PFSK-1 (cell line): ENCODE results near the gene CD82.

Source experiments
- FOXP2 ChIP-seq: optimal IDR thresholded peaks from 2 replicates; pipeline ENCODE3; 2011; ENCODE audit warnings: borderline replicate concordance, control low read depth, inconsistent platforms; ENCODE audit not compliant: insufficient read depth; ENCODE audit errors: extremely low read length, extremely low read depth
- POLR2AphosphoS5 ChIP-seq: IDR thresholded peaks from 2 replicates; pipeline ENCODE4 v1.6.1; 2012; ENCODE audit warnings: low read depth, mild to moderate bottlenecking, control low read depth, low read length, moderate library complexity
- SIN3A ChIP-seq: IDR thresholded peaks from 2 replicates; pipeline ENCODE4 v1.6.1; 2012; ENCODE audit warnings: mild to moderate bottlenecking, low read length, moderate library complexity, borderline replicate concordance; ENCODE audit not compliant: insufficient read depth
- TAF1 ChIP-seq: IDR thresholded peaks from 2 replicates; pipeline ENCODE4 v1.6.1; 2012; ENCODE audit warnings: low read length, control low read depth, borderline replicate concordance; ENCODE audit not compliant: insufficient read depth
- TF ChIP-seq, protein P1 (sequence below), 2 experiments: IDR thresholded peaks; 2 replicates each; pipeline versions ENCODE4 v1.6.1 to v1.8.0; 2011 to 2012; ENCODE audit warnings: low read depth in 2 of 2, low read length in 2 of 2, control low read depth in 1 of 2, inconsistent platforms in 1 of 2, mild to moderate bottlenecking in 1 of 2, moderate library complexity in 1 of 2; ENCODE audit not compliant: insufficient read depth in 1 of 2

CD82 gene

DNA sequence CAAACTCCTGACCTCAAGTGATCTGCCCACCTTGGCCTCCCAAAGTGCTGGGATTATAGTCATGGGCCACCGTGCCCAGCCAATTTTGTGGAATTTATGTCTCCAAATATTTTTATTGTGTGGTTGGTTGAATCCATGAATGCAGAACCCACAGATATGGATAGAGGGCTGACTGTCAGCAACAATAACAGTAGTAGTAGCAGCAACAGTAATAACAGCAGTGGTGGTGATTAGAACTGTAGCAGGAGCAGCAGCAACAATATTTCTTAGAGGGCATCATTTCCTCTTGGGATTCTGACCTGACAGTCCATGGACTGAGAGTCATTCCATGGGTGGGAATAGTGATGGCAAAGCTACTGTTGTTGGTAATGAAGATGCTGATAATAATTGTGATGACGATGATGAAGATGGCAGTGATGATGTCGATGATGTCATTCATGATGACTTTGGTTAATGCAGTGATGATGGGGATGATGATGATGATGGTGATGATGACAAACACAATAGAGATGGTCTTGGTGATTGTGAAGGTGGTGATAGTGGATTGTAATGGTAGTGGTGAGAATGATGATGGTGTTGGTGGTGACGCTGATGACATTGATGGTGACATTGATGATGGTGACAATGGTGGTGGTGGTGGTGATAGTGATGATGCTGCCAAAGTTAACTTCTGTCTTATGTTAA is 13.9 kb upstream of the CD82 start:
- TF ChIP-seq FOXP2: no peak
- TF ChIP-seq, protein P1, sequence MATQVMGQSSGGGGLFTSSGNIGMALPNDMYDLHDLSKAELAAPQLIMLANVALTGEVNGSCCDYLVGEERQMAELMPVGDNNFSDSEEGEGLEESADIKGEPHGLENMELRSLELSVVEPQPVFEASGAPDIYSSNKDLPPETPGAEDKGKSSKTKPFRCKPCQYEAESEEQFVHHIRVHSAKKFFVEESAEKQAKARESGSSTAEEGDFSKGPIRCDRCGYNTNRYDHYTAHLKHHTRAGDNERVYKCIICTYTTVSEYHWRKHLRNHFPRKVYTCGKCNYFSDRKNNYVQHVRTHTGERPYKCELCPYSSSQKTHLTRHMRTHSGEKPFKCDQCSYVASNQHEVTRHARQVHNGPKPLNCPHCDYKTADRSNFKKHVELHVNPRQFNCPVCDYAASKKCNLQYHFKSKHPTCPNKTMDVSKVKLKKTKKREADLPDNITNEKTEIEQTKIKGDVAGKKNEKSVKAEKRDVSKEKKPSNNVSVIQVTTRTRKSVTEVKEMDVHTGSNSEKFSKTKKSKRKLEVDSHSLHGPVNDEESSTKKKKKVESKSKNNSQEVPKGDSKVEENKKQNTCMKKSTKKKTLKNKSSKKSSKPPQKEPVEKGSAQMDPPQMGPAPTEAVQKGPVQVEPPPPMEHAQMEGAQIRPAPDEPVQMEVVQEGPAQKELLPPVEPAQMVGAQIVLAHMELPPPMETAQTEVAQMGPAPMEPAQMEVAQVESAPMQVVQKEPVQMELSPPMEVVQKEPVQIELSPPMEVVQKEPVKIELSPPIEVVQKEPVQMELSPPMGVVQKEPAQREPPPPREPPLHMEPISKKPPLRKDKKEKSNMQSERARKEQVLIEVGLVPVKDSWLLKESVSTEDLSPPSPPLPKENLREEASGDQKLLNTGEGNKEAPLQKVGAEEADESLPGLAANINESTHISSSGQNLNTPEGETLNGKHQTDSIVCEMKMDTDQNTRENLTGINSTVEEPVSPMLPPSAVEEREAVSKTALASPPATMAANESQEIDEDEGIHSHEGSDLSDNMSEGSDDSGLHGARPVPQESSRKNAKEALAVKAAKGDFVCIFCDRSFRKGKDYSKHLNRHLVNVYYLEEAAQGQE (IDR thresholded peaks at IDR 0.05; ENCODE audit: insufficient read depth in 1 of 2, low read depth in 2 of 2, low read length in 2 of 2): no peak
- TF ChIP-seq POLR2AphosphoS5: no peak
- no peak for TF ChIP-seq TAF1
- TF ChIP-seq SIN3A: no peak

DNA sequence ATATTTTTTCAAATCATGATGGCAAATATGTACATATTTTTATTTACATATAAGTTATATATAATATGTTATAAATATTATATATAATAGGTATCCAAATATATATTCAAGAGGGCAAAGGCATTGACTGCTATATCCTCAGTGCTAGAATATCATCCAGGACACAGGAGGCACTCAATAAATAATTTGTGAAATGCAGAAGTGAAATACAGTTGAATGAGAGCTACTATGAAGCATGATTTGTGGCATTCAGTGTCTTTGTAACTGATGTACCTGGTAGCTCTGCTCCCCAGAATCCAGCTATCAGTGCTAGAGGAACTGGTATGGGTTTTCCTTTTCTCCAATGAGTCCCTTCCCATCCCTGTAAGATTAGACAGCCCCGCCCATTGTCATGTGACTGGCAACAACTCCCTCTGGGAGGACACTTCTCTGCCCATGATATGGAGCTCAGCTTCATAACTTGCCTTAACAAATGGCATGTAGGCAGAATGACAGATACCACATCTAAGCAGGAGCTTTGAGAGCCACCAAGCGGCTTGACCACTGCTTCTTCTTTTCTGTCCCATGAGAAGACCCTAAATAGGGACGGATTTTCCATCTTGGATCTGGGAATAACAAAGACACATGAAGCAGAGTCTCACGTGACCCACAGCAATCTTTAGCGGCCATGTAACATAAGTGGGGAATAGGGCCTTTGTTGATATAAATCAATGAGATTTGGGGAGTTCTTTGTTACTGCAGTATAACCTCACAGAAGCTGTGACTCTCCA is 10.2 kb upstream of the CD82 start:
- TF ChIP-seq POLR2AphosphoS5 (no peak), TAF1 (no peak), SIN3A (no peak), FOXP2 (no peak)
- TF ChIP-seq, protein P1 (IDR thresholded peaks at IDR 0.05; ENCODE audit: insufficient read depth in 1 of 2, low read depth in 2 of 2, low read length in 2 of 2): no peak

DNA sequence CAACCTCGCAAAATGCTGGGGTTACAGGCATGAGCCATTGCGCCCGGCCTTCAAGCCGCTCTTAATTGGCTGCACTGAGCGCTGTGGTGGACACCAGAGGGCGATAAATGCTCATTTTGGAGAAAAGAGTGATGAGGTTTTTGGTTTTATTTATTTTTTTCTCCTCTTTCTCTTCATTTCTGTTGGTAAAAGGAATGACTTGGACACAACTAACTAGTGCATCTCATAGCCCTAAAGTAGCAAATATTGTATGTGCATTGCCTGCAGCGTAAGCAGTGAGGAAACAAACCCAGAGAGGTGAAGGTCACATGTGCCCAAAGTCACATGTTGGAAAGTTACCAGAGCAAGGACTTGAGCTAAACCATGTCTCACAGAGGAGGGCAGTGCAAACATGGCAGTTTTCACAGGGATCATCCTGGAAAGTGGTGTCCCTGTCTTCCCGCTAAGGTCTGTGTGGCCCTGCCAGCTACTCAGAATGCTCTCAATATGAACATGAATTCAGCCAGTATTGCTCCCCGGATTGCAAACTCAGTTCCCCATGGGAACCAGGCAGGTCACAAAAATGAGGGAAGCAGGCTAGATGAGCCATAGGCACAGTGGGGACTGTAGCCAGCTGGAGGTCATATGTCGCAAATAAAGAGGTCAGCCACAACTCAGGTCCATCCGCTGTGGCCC is 8.6 kb upstream of the CD82 start:
- TF ChIP-seq FOXP2 (no peak), POLR2AphosphoS5 (no peak), TAF1 (no peak), SIN3A (no peak)
- TF ChIP-seq, protein P1 (IDR thresholded peaks at IDR 0.05; ENCODE audit: insufficient read depth in 1 of 2, low read depth in 2 of 2, low read length in 2 of 2): no peak

DNA sequence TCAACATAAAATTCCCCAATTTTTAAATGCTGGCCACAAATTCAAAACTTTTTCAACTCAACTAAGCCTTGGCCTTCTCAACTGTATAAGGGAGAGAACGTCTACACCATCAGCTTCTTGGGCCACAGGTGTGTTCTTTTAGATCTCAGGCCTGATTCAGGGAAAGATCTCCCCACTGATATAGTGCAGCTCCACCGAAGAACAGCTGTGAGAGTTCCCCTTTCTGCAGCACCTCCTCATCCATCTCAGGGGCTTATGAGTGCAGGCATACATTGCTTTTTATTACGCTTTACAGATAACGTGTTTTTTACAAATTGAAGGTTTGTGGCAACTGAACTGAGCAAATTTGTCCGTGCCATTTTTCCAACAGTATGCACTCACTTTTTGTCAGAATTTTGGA is 8.0 kb upstream of the CD82 start:
- no peak for TF ChIP-seq SIN3A

DNA sequence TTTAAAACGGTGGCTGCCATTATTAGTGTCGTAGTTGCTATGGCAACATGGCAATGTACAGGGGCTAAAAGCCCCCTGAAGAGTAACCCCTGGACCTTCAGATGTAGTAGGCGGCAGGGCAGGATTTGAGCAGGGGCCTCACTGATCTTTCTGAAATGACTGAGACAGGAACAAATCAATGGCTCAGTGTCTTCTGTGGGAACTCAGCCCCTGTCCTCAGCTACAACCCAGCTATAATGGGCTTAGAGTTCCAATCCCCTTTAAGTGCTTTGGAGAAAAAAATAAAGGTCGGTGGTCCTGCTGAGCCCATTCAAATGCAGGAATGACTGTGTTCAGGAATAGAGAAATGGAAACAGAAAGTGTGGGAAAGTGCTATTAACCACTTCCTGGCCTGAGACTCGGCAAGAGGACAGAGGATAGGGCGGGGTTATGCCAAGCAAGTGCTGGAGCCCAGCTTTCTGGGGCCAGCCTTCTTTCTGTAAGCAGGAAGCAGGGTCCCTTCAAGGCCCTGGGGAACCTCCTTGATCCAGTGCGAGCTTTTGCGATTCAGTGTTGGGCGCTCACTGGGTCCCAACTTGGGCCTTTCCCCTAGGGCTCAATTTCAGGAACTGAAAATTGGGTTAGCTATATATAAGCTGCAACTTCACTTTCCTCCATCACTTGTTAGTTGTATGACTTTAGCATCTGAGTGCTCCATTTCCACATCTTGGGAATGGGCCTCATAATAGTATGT is 6.1 kb upstream of the CD82 start:
- no peak for TF ChIP-seq SIN3A
- TF ChIP-seq TAF1: no peak
- no peak for TF ChIP-seq POLR2AphosphoS5

DNA sequence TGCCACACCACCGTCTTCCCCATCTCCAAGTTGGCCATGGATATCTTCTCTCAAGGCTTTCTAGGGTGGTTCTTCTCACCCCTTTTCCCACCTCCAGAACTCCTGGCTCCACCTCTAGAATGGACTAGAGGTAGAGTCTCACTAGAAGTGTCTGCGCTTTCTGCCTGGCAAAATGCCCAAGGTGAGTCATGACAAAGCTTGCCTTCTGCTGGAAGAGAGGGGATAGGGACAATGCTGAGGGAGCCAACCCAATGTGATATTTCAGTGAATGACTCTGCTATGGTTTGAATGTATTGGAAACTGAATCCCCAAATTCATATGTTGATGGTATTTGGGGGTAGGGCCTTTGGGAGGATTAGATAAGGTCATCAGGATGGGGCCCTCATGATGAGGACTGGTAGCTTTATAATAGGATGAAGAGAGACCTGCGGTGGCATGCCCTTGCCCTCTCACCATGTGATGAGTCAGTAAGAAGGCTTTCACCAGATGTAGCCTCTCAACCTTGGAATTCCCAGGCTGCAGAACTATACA is 4.1 kb upstream of the CD82 start:
- TF ChIP-seq, protein P1 (IDR thresholded peaks at IDR 0.05; ENCODE audit: insufficient read depth in 1 of 2, low read depth in 2 of 2, low read length in 2 of 2): no peak
- TF ChIP-seq FOXP2: no peak
- no peak for TF ChIP-seq POLR2AphosphoS5
- TF ChIP-seq SIN3A: no peak
- no peak for TF ChIP-seq TAF1
